AG20443 (cell line): ENCODE measurements around the gene LMCD1.

Experiments used
- DNase-seq: peaks from one replicate; pipeline ENCODE4 v3.0.0; 2012; ENCODE audit warnings: low spot score, mixed read lengths

Gene LMCD1

DNA sequence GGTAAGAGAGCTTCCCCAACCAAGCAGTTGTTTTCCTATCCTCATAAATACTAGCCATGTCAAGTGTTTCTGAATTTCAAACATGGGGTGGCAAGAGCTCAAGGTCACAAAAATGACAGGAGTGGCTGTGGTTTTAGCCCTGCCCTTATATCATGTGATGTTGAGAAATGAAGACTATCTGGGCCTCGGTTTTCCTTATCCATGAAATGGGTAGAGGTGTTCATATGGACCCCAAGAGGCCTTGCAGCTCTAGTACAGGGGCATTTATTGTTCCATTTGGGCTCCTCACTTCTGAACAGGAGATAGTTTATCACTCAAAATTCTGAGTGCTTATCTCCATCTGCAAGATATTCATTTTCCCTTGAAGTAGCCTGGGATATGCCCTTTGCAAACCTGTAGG, 35.8 kb downstream of the LMCD1 start:
- no peak for DNase-seq

DNA sequence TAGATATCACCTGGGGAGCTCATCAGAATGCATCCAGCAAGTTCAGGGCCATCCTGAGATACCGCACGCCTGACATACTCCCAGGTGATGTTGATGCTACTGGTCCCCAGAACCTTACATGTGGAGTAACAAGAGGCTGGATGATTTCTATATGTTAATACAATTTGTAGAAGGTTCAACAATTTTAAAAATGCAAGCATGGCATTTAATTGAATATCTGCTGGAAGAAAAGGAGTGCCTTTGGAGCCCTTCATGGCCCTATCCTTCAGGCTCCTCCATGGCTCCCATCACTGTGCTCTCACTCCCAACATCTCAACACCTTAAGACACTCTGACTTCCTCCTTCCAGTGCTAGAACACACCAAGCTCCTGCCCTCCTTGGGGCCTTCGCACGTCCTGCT, 36.6 kb downstream of the LMCD1 start:
- DNase-seq, result no peak

DNA sequence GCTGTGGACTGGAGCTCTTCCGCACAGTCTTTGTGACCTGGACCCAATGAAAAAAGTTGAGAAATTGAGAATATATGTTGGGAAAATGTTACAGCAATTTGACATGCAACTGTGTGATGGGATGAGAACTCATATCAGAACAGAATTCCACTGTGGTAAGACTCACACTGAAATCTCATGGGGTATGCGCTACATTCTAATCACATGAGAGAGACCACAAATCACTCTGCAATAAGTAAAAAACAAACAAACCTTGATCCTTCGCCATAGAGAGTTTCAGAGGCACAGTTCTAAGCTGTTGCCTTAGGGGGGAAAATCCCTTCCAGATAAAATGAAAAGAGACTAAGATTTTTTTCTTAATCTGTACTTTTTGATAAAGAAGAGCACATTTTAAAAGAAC, 37.3 kb downstream of the LMCD1 start:
- DNase-seq, result no peak

DNA sequence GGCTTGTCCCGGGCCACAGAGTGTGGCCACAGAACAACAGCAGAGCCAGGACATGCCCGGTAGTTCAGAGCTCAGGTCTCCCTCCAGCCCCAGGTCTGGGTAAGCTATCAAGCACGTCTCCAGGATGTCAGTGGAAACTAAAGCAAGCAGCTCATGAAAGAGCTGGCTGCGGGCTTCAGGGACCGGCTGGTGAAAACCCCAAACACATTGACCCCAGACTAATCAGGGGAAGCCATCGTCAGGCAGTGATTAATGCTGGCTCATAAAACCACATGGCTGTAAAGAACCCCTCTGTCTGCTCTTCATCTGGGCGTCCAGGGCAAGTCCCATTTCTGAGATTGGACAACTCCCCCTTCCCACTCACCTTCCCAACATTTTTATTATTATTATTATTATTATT, 37.8 kb downstream of the LMCD1 start:
- no peak for DNase-seq

DNA sequence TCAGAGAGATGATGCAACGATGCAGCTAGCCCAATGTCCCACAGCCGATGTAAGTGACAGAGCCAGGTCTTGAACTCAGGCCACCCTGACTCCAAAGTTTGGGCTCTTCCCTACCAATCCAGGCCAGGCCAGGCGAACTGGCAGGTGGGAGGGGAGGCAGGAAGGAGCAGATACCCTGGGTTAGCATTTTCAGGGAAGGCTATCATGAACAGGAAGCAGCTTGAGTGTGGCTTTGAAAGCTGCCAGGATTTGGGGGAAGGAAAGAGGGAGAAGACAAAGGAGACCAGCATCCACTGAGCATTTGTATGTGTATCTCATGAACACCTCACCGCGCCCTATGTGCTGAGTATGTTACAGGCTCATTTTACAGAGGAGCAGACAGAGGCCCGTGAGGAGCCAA, 38.8 kb downstream of the LMCD1 start:
- DNase-seq, result no peak

DNA sequence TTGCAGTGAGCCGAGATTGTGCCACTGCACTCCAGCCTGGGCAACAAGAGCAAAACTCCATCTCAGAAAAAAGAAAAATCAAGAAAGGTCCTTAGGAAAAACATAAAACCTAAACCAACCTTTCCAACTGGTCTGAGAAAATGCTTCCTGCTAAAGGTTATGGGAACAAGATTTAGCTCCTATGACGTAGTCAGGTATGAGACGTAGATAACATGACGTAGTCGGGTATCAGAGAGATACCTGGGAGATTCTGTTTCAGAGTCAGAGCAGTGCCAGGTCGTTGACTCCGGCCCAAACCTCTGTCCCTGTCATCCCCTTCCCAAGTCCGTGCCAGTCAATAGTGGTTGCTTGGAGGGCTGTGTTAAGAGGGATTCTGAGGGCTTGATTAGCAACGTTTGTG, 39.9 kb downstream of the LMCD1 start:
- DNase-seq, result no peak

DNA sequence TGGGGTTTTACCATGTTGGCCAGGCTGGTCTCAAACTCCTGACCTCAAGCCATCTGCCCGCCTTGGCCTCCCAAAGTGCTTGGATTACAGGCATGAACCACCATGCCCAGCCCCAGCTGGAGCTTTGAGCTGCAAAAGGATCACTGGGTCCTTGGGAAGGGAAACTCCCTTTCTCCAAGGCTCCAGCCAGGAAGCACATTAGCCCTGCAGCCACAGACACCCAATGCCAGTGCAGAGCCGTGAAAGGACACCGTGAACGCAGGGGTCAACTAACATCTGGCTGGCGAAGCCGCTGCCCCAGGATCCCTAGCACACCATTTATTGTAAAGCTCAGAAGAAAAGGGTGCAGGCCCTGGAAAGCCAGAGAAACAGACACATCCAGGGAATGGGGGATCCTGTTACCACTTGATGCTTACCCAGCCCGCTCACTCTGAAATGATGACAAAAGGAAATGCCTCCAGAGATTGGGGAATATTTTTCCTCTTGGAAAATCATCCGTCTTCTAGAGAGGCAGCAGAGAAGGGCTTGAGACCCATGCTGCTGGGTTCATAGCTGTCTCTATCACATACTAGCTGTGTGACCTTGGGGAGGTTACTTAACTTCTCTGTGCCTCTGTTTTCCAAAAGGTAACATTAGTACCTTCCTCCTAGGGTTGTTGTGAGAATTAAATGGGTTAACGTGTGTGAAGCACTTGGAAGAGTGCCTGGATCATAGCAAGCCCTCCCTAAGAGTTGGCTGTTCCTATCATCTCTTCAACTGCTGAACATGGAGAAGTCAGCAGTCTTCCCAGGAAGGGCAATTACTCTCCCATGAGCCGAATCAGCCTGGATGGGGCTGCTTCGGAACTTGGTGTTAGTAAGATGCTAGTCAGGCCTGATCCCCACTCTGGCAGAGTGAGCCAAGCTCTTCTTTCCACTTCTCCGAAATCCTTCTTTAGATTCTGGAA, 40.8 kb downstream of the LMCD1 start:
- DNase-seq, result no peak

DNA sequence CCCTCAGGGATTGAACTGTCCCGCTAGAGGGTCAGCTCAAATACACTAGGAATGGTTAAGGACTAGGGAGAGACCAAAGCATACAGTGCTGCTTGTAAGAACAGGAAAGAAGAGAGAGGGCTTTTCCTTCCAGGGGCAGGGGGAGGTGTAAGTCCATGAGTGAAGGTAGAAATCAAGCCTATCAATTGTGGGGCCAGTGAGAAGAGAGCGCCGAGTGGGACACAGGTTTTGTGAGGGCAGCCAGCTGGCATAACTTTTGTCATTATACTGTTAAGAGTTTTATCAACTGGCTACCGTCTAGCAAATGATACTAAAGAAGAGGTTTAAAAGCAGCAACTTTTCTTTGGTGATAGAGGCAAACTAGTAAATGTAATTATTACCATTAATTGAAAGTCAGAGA, 45.0 kb downstream of the LMCD1 start:
- no peak for DNase-seq

DNA sequence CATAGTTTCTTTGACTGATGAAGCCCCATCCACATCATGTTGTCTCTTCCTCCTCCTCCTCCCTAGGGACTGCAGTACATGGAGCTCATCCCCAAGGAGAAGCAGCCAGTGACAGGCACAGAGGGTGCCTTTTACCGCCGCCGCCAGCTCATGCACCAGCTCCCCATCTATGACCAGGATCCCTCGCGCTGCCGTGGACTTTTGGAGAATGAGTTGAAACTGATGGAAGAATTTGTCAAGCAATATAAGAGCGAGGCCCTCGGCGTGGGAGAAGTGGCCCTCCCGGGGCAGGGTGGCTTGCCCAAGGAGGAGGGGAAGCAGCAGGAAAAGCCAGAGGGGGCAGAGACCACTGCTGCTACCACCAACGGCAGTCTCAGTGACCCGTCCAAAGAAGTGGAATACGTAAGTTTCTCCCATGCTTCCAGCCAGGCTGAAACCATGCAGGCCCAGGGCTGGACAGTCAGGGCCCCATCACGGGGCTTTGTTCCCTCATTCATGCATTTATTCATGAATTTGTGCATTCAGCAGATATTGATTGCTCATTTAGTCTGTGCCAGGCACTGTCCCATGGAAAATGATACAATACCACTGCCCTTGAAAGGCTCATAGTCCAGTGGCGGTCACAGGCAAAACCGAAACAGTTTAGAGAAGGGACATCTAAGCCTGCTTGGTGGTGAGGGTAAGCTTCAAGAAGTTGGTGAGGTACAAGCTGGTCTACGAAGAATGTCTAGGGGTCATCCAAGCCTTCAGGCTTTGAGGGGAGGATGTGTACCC, 47.1 kb downstream of the LMCD1 start:
- no peak for DNase-seq

DNA sequence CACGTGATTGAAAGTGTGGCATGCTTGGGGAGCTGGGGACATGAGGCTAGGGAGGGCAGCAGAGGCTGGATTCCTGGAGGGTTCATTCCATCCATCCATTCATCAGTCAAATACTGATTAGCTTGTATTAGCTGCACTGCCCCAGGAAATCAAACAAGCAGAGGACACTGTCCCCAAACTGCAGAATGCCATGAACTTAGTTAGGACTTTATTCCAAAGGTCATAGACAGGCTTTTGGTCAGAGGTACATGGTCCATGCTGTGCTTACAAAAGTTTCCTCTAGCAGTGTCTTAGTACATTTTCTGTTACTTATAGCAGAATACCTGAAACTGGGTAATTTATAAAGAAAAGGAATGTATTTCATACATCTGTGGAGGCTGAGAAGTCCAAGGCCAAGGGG, 47.7 kb downstream of the LMCD1 start:
- DNase-seq, result no peak

DNA sequence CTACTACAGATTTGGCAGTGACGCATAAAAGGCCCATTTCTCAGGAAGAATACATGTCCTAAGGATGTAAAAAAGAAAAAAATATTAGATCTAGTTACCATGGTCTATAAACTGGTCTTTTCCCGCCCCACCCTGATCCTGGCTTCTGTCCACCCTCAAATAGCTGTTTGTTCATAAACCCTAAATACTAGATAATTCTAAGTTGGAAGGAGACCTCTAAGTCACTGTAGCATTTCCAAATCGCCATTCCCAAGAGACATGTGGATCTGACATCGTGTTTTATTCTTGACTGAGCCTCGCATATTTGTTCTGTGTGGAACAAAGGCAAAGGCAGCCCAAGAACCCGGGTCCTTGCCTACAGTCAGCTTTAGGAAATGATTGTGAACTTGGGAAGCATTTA, 49.0 kb downstream of the LMCD1 start:
- DNase-seq, result no peak

DNA sequence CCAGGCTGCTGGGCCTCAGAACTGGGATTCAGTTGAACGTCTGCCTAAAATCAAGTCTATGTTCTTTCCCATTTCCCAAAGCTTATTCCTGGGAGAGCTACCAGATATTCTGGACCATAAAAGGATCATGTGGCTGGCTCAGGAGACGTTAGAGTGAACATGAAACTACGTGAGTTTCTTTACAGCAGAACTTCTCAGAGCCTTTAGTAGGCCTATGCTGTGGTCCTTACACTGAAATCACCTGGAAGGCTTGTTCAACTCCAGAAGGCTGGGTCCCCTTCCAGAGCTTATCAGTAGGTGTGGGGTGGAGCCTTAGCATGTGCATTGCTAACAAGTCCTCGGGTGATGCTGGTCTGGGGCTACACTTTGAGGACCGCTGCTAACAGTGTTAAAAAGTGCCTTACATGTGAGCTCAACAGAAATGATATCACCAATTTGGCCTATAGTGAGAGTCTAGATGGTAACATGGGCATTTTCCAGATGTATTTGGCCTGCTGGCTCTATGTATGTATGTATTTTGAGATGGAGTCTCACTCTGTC, 50.7 kb downstream of the LMCD1 start:
- DNase-seq, result no peak

DNA sequence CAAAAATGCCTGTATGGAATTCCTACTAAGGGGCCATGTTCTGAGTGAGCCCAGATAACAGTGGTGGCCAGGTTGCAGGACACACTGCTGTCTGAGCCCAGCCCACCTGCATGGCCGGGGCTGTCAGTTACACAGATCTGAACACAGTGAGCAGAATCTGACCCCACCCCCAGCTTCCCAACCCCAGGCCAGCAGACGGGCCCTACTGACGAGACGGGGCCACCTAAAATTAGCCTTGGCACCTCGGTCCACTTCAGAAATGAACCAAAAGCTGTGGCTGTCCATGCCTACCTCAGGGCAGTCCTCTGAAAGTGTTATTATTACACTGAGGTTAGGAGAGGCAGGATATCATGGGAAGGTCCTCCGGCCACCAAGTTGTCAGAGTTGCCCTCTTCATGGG, 51.8 kb downstream of the LMCD1 start:
- DNase-seq, result no peak

DNA sequence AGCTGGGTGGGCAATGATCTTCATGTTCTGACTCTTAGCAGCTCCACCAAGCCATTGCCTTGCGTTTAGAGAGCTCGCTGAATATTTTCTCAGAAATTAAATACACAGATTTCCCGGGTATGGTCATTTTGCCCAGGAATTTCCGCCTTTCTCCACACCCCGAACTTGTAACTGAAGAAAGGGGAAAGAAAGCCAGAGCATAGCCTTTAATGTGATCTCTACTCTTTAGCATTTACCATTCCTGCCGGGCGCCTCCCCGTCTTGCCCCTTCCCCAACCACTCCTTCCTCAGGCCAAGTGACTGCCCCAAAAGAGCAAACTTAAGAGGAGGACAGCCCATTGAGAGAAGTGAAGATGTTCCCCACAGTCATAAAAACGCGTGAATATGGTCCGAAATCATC, 53.1 kb downstream of the LMCD1 start:
- DNase-seq, result no peak

DNA sequence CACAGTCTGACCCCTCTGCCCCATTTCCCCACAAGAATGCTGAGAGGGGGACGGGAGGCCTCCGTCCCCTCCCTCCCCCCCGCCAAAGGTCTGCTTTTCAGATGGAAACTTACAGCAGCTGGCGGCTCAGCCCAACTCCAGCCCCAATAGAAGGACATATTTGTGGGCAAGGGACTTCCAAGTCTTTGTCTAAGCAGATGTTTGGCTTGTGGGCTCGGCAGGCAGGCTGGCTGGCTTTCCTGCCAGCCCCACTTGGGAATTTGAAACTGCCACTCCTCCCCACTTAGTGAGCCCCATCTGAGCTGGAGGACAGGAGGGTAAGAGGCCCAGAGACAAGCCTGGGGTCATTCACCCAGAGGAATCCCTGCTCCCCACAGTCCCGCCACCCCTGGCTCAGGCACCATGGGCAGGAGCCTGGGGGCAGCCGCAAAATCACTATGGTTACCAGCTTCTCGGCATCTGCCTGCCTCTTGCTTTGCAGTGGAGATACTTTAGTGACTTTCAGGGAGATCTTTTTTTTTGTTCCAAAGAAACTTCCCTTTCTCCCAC, 53.6 kb downstream of the LMCD1 start:
- peak; percentile 89 for DNase-seq

DNA sequence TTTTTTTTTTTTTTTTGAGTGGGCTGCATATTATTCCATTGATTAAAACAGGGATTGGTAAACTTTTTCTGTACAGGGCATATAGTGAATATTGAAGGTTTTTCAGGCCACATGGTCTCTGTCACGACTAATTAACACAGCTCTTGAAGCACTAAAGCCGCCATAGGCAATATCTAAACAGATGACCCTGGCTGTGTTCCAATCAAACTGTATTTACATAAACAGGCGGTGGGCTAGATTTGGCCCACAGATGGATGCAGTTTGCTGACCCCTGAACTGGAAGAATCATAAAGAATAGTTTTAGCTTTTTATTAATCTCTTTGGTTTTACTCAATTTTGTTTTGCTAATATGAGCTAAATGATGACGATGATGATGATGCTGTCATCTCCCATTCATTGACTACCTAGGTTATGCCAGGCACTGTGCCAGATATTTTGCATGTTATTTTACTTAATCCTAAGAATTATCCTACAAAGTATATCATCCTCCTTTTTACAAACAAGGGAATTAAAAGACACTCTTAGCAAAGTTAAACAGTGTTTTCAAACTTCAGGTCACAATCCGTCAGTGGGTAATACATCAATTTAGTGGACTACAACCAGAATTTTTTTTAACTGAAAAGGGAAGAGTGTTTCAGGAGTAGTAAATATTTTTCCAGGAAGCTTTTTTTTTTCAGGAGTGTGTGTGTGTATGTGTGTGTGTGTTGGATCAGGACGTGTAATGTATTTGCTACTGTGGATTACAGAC, 54.3 kb downstream of the LMCD1 start:
- DNase-seq, result no peak

DNA sequence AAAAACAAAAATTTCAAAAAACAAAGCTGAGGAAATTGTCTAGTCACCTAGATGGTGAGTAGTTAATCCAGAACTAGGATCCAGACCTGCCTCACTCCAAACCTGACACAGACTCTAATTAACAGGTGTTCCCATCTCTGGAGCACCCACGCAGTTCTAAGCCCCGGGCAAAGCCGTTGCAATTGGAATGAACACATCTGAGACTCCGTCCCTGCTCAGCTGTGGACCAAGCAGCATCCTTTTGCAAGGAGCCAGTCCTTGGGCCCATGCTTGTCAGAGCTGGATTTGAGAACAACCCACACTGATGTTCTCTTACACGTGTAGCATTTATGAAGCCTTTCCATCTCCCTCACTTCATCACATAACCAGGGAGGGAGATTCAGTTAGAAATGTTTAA, 54.8 kb downstream of the LMCD1 start:
- no peak for DNase-seq

DNA sequence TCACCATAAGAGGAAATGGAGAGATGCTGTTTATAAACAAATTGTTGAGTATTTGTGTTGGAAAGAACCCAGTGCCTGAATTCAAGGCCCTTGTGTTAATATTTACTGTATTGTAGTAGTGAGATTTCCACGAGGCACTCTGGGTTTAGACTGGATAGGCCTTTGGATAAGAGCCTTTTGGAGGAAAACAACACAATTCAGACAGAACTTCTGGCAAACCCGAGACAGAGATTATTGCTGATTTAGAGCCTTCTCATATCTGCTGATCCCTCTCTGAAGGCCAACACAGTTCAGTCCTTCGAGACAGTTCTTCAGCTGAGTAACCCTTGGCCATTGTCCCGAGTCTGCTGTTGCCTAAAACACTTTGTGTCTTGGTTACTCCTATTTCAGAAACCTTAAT, 55.7 kb downstream of the LMCD1 start:
- no peak for DNase-seq

DNA sequence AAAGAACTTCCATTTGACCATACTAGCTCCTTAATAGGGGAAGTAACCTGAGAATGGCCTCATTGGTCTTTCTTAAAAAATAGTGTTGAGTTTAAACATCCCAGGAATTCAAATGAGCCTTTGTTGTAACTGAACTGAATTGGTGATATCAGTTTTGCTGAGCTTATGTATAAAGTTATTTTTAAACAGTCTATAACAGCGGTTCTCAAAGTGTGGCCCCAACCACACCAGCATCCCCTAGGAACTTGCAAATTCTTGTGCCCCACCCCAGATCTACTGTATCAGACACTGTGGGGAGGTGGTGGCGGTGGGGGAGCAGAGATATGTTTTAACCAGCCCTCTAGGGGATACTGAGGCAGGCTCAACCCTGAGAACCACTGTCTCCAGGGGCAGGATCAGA, 57.0 kb downstream of the LMCD1 start:
- no peak for DNase-seq

DNA sequence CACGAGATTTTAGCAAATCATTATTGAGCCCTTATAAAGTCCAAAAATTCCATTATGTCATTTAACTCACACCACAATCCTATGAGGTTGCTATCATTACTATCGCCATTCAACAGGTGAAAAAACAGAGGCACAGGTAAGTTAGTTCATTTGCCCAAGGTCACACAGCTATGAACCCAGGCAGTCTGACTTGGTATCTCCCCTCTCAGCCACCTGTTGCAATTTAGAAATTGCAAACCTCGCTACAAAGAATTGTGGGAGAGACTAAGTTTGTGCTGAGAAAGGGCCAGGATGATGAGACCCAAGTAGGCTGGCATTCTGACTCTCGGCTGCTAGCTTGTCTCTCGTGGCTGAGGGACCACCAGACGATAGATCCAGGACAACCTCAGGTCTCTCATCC, 57.7 kb downstream of the LMCD1 start:
- DNase-seq, result no peak

DNA sequence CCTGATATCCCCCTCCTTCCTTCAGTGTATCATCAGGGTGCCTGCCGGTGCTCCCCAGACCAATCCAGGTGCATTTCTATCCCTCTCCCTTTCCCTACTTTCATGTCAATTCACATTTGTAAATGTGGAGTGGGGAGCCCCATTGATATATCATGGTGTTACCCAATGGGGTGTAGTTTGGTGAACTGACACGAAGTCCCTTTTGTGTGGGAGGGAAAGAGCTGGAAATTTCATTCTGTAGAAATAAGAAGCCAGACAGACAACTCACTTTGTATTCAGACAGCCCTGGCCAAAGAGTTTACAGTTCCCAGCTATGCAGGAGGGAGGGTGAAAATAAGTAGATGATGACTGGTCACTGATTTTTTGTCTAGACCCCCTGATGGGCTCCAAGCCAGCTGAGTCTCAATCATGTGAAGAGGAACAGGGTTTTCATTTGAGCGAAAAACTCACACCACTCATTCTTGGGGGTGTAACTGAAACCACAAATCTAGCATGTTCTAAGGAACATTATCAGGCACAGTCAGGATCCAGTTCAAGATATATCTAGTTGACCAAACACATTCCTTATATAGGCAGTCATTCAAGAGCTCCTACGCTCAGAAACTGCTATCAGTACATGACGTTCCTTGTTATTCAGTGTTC, 58.9 kb downstream of the LMCD1 start:
- DNase-seq, result peak; percentile 34

DNA sequence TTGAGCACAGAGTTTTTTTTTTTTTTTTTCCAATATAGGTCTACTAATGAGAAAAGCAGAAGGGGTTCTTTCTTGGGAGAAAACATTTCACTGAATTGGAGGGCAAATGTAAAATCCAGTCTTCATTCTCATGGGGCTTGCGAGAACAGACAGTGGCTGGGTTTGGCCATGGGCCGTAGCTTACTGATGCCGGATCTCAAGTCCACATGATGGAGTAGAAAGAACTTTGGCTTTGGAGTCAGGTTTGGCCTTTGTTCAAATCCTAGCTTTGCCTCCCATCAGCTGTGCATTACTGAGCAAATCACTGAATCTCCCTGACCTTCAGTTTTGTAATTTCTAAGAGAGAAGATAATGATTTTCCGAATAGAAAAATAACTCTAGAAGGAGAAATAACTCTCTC, 59.7 kb downstream of the LMCD1 start:
- DNase-seq, result no peak
